ENCODE data around the gene ADAMTS14.

The ADAMTS14 gene

GRCh38 chr10:70777063-70777875, 105.0 kb downstream of the ADAMTS14 start:
- Histone ChIP-seq H3K4me3 (no peak overlapping the region), H3K27me3 (ENCODE audit: low read depth) (no peaks in the 10 kb centered on the region), H3K4me1 (no peaks in the 10 kb centered on the region), H3K9me3 (no peaks in the 10 kb centered on the region), H3K36me3 (replicated peaks) (no peaks in the 10 kb centered on the region)
- in situ Hi-C loops (cut with MboI; ENCODE audit: low sequenced_read_pairs): no loop called here
- DNase-seq (ENCODE audit: low spot score in 2 of 2): no peak

- no peaks in the 10 kb centered on the region for H3K36me3 ChIP-seq (replicated peaks)
- no peaks in the 10 kb centered on the region for H3K9me3 ChIP-seq
- in situ Hi-C loops (cut with MboI; ENCODE audit: low sequenced_read_pairs): no loop called here
- H3K27me3 ChIP-seq (ENCODE audit: low read depth): 0 out of 2 replicates have a peak, but pooled peaks cover under 1% of the 10 kb centered on the region
- H3K4me3 ChIP-seq: no peak overlapping the region
- DNase-seq (ENCODE audit: low spot score in 2 of 2): no peak
- H3K4me1 ChIP-seq: no peaks in the 10 kb centered on the region
Observed at GRCh38 chr10:70778267-70778924, 106.1 kb downstream of the ADAMTS14 start.

GRCh38 chr10:70779088-70779487, 106.8 kb downstream of the ADAMTS14 start:
- Histone ChIP-seq H3K4me3 (no peak overlapping the region), H3K27me3 (ENCODE audit: low read depth) (0 out of 2 replicates have a peak, but pooled peaks cover 3% of the 10 kb centered on the region), H3K36me3 (replicated peaks) (no peaks in the 10 kb centered on the region), H3K9me3 (no peaks in the 10 kb centered on the region), H3K4me1 (no peaks in the 10 kb centered on the region)
- in situ Hi-C loops (cut with MboI; ENCODE audit: low sequenced_read_pairs): no loop called here
- no peak for DNase-seq (ENCODE audit: low spot score in 2 of 2)

GRCh38 chr10:70779511-70780369, 107.4 kb downstream of the ADAMTS14 start:
- H3K27me3 ChIP-seq (ENCODE audit: low read depth): 0 out of 2 replicates have a peak, but pooled peaks cover 6% of the 10 kb centered on the region
- H3K9me3 ChIP-seq: no peaks in the 10 kb centered on the region
- in situ Hi-C loops (cut with MboI; ENCODE audit: low sequenced_read_pairs): no loop called here
- H3K36me3 ChIP-seq (replicated peaks): no peaks in the 10 kb centered on the region
- no peak for DNase-seq (ENCODE audit: low spot score in 2 of 2)
- no peaks in the 10 kb centered on the region for H3K4me1 ChIP-seq
- no peak overlapping the region for H3K4me3 ChIP-seq

- H3K27me3 ChIP-seq (ENCODE audit: low read depth): 0 out of 2 replicates have a peak, but pooled peaks cover 6% of the 10 kb centered on the region
- H3K4me1 ChIP-seq: no peaks in the 10 kb centered on the region
- no peak overlapping the region for H3K4me3 ChIP-seq
- no peaks in the 10 kb centered on the region for H3K9me3 ChIP-seq
- in situ Hi-C loops (cut with MboI; ENCODE audit: low sequenced_read_pairs): no loop called here
- DNase-seq (ENCODE audit: low spot score in 2 of 2): no peak
- H3K36me3 ChIP-seq (replicated peaks): no peaks in the 10 kb centered on the region
Observed at GRCh38 chr10:70780370-70780760, 108.1 kb downstream of the ADAMTS14 start.

GRCh38 chr10:70780772-70781171, 108.5 kb downstream of the ADAMTS14 start:
- Histone ChIP-seq H3K4me3 (no peak overlapping the region), H3K27me3 (ENCODE audit: low read depth) (0 out of 2 replicates have a peak, but pooled peaks cover 6% of the 10 kb centered on the region), H3K9me3 (no peaks in the 10 kb centered on the region), H3K4me1 (no peaks in the 10 kb centered on the region), H3K36me3 (replicated peaks) (no peaks in the 10 kb centered on the region)
- no peak for DNase-seq (ENCODE audit: low spot score in 2 of 2)
- in situ Hi-C loops (cut with MboI; ENCODE audit: low sequenced_read_pairs): no loop called here

GRCh38 chr10:70781461-70782051, 109.2 kb downstream of the ADAMTS14 start:
- H3K9me3 ChIP-seq: no peaks in the 10 kb centered on the region
- no peaks in the 10 kb centered on the region for H3K36me3 ChIP-seq (replicated peaks)
- no peak for DNase-seq (ENCODE audit: low spot score in 2 of 2)
- in situ Hi-C loops (cut with MboI; ENCODE audit: low sequenced_read_pairs): no loop called here
- no peak overlapping the region for H3K4me3 ChIP-seq
- 0 out of 2 replicates have a peak, but pooled peaks cover 6% of the 10 kb centered on the region for H3K27me3 ChIP-seq (ENCODE audit: low read depth)
- no peaks in the 10 kb centered on the region for H3K4me1 ChIP-seq

GRCh38 chr10:70782086-70782745, 109.9 kb downstream of the ADAMTS14 start:
- in situ Hi-C loops (cut with MboI; ENCODE audit: low sequenced_read_pairs): no loop called here
- no peaks in the 10 kb centered on the region for H3K36me3 ChIP-seq (replicated peaks)
- no peak overlapping the region for H3K4me3 ChIP-seq
- H3K9me3 ChIP-seq: no peaks in the 10 kb centered on the region
- H3K27me3 ChIP-seq (ENCODE audit: low read depth): 0 out of 2 replicates have a peak, but pooled peaks cover 6% of the 10 kb centered on the region
- H3K4me1 ChIP-seq: no peaks in the 10 kb centered on the region
- no peak for DNase-seq (ENCODE audit: low spot score in 2 of 2)

GRCh38 chr10:70782746-70783680, 110.7 kb downstream of the ADAMTS14 start:
- Histone ChIP-seq H3K4me3 (no peak overlapping the region), H3K9me3 (no peaks in the 10 kb centered on the region), H3K27me3 (ENCODE audit: low read depth) (0 out of 2 replicates have a peak, but pooled peaks cover 6% of the 10 kb centered on the region), H3K36me3 (replicated peaks) (no peaks in the 10 kb centered on the region), H3K4me1 (no peaks in the 10 kb centered on the region)
- in situ Hi-C loops (cut with MboI; ENCODE audit: low sequenced_read_pairs): no loop called here
- DNase-seq (ENCODE audit: low spot score in 2 of 2): no peak

- no peaks in the 10 kb centered on the region for H3K9me3 ChIP-seq
- no peak overlapping the region for H3K4me3 ChIP-seq
- H3K4me1 ChIP-seq: no peaks in the 10 kb centered on the region
- no peaks in the 10 kb centered on the region for H3K36me3 ChIP-seq (replicated peaks)
- no peak for DNase-seq (ENCODE audit: low spot score in 2 of 2)
- in situ Hi-C loops (cut with MboI; ENCODE audit: low sequenced_read_pairs): no loop called here
- H3K27me3 ChIP-seq (ENCODE audit: low read depth): 0 out of 2 replicates have a peak, but pooled peaks cover 6% of the 10 kb centered on the region
Observed at GRCh38 chr10:70784016-70784415, 111.7 kb downstream of the ADAMTS14 start.

- in situ Hi-C loops (cut with MboI; ENCODE audit: low sequenced_read_pairs): no loop called here
- no peak for DNase-seq (ENCODE audit: low spot score in 2 of 2)
- H3K4me3 ChIP-seq: no peak overlapping the region
- no peaks in the 10 kb centered on the region for H3K4me1 ChIP-seq
- H3K9me3 ChIP-seq: no peaks in the 10 kb centered on the region
- H3K36me3 ChIP-seq (replicated peaks): no peaks in the 10 kb centered on the region
- 0 out of 2 replicates have a peak, but pooled peaks cover 6% of the 10 kb centered on the region for H3K27me3 ChIP-seq (ENCODE audit: low read depth)
Observed at GRCh38 chr10:70784471-70784870, 112.2 kb downstream of the ADAMTS14 start.

- Histone ChIP-seq H3K36me3 (replicated peaks) (no peaks in the 10 kb centered on the region), H3K27me3 (ENCODE audit: low read depth) (peaks cover 6% of the 10 kb centered on the region; the same call in 1 of the 2 replicates), H3K4me1 (no peaks in the 10 kb centered on the region), H3K4me3 (no peak within 1 kb of the TSS), H3K9me3 (no peaks in the 10 kb centered on the region)
- DNase-seq (ENCODE audit: low spot score in 2 of 2): no peak
- in situ Hi-C loops (cut with MboI; ENCODE audit: low sequenced_read_pairs): no loop called here
Observed at GRCh38 chr10:70785190-70785589, 112.9 kb downstream of the ADAMTS14 start, which contains the start of gene TBATA. TBATA (minus strand) TSS chr10:70785377; CDS start chr10:70783379, 1,998 bp downstream.
